H9 (cell line): Measurements from ENCODE around the gene COX10. TPM values are rescaled to one million over a fixed set of nuclear protein-coding genes. Genes with fewer than 3 reads are reported as not detected.

Experiments
- DNase-seq: peaks from one replicate; pipeline ENCODE4 v3.0.0-alpha.2; 2017
- H2AFZ ChIP-seq: one replicate; pipeline ENCODE4 v1.6.1; 2013; ENCODE audit warnings: mild to moderate bottlenecking, low read length, control low read depth, moderate library complexity
- H2AK5ac ChIP-seq: 2 replicates; pipeline ENCODE4 v1.6.1; 2013; ENCODE audit warnings: low read length, control low read depth, mixed read lengths; ENCODE audit not compliant: insufficient read length
- H2BK120ac ChIP-seq: one replicate; pipeline ENCODE4 v1.6.1; 2013; ENCODE audit warnings: low read depth, mild to moderate bottlenecking, low read length, control low read depth, inconsistent platforms; ENCODE audit not compliant: poor library complexity, severe bottlenecking
- H2BK12ac ChIP-seq: 2 replicates; pipeline ENCODE4 v1.6.1; 2013; ENCODE audit warnings: low read length, control low read depth, mixed read lengths, low read depth; ENCODE audit not compliant: insufficient read length
- H2BK15ac ChIP-seq: 2 replicates; pipeline ENCODE4 v1.6.1; 2013; ENCODE audit warnings: low read depth, low read length, control low read depth
- H2BK20ac ChIP-seq: one replicate; pipeline ENCODE4 v1.6.1; 2013; ENCODE audit warnings: low read depth, mild to moderate bottlenecking, low read length, control low read depth, inconsistent platforms; ENCODE audit not compliant: poor library complexity, severe bottlenecking
- H2BK5ac ChIP-seq: 2 replicates; pipeline ENCODE4 v1.6.1; 2013; ENCODE audit warnings: low read length, control low read depth, mixed read lengths; ENCODE audit not compliant: insufficient read length
- H3K14ac ChIP-seq: 2 replicates; pipeline ENCODE4 v1.6.1; 2013; ENCODE audit warnings: low read length, control low read depth; ENCODE audit not compliant: insufficient read depth
- H3K18ac ChIP-seq: 2 replicates; pipeline ENCODE4 v1.6.1; 2013; ENCODE audit warnings: low read depth, mild to moderate bottlenecking, mixed read lengths, low read length, control low read depth; ENCODE audit not compliant: insufficient read length
- H3K23ac ChIP-seq: 2 replicates; pipeline ENCODE4 v1.6.1; 2013; ENCODE audit warnings: low read length, control low read depth, mixed read lengths, low read depth; ENCODE audit not compliant: insufficient read length
- H3K23me2 ChIP-seq: 2 replicates; pipeline ENCODE4 v1.6.1; 2013; ENCODE audit warnings: low read depth, mild to moderate bottlenecking, mixed read lengths, low read length, control low read depth; ENCODE audit not compliant: insufficient read length, poor library complexity, severe bottlenecking
- H3K27ac ChIP-seq: 2 replicates; pipeline ENCODE4 v1.5.1; 2013; ENCODE audit warnings: low read length, control low read depth, mixed read lengths, low read depth; ENCODE audit not compliant: insufficient read length
- H3K27me3 ChIP-seq: 2 replicates; pipeline ENCODE4 v1.6.1; 2013; ENCODE audit warnings: low read length, control low read depth, inconsistent platforms; ENCODE audit not compliant: insufficient read depth
- H3K4ac ChIP-seq: 2 replicates; pipeline ENCODE4 v1.6.1; 2013; ENCODE audit warnings: low read depth, mild to moderate bottlenecking, control low read depth, inconsistent platforms, low read length, moderate library complexity
- H3K4me1 ChIP-seq: 2 replicates; pipeline ENCODE4 v1.6.1; 2013; ENCODE audit warnings: low read length, control low read depth, inconsistent platforms; ENCODE audit not compliant: insufficient read depth
- H3K4me2 ChIP-seq: 2 replicates; pipeline ENCODE4 v1.6.1; 2013; ENCODE audit warnings: low read length, control low read depth, mixed read lengths; ENCODE audit not compliant: insufficient read length, insufficient read depth
- H3K56ac ChIP-seq: 2 replicates; pipeline ENCODE4 v1.6.1; 2013; ENCODE audit warnings: low read depth, mild to moderate bottlenecking, mixed read lengths, low read length, control low read depth; ENCODE audit not compliant: insufficient read length
- H3K79me1 ChIP-seq: 2 replicates; pipeline ENCODE4 v1.6.1; 2013; ENCODE audit warnings: low read depth, mild to moderate bottlenecking, moderate library complexity, low read length, control low read depth, inconsistent platforms; ENCODE audit not compliant: insufficient read depth, poor library complexity, severe bottlenecking
- H3K79me2 ChIP-seq: 2 replicates; pipeline ENCODE4 v1.6.1; 2013; ENCODE audit warnings: low read length, control low read depth, inconsistent platforms; ENCODE audit not compliant: insufficient read depth
- H3K9ac ChIP-seq: 2 replicates; pipeline ENCODE4 v1.6.1; 2013; ENCODE audit warnings: low read length, control low read depth, mixed read lengths; ENCODE audit not compliant: insufficient read length; ENCODE audit errors: extremely low read depth
- H3K9me3 ChIP-seq: one replicate; pipeline ENCODE4 v1.6.1; 2013; ENCODE audit warnings: low read depth, low read length, inconsistent platforms; ENCODE audit not compliant: control insufficient read depth
- H3T11ph ChIP-seq: one replicate; pipeline ENCODE4 v1.6.1; 2013; ENCODE audit warnings: mild to moderate bottlenecking, low read length, control low read depth, inconsistent platforms
- H4K20me1 ChIP-seq: one replicate; pipeline ENCODE4 v1.6.1; 2013; ENCODE audit not compliant: control insufficient read depth, insufficient read length, insufficient read depth
- H4K5ac ChIP-seq: 2 replicates; pipeline ENCODE4 v1.6.1; 2013; ENCODE audit warnings: low read depth, mild to moderate bottlenecking, mixed read lengths, low read length, control low read depth; ENCODE audit not compliant: insufficient read length
- H4K8ac ChIP-seq: replicated peaks from 2 replicates; pipeline ENCODE4 v1.6.1; 2013; ENCODE audit warnings: low read length, control low read depth, mixed read lengths, low read depth; ENCODE audit not compliant: insufficient read length
- H4K91ac ChIP-seq: 2 replicates; pipeline ENCODE4 v1.6.1; 2013; ENCODE audit warnings: low read depth, mild to moderate bottlenecking, moderate library complexity, mixed read lengths, low read length, control low read depth; ENCODE audit not compliant: insufficient read length
- H3K27ac Mint-ChIP-seq, 3 experiments: 2 replicates in 2 of 3; 3 replicates in 1 of 3; pipeline ENCODE4 v1.8.0; 2020 to 2021; ENCODE audit warnings: mixed read lengths in 3 of 3, mild to moderate bottlenecking in 1 of 3, moderate library complexity in 1 of 3
- H3K27me3 Mint-ChIP-seq: 2 replicates; pipeline ENCODE4 v1.8.0; 2021; ENCODE audit warnings: low read depth, mild to moderate bottlenecking, moderate library complexity, mixed read lengths
- H3K36me3 Mint-ChIP-seq, 3 experiments: 2 replicates in 2 of 3; 3 replicates in 1 of 3; pipeline ENCODE4 v1.8.0; 2020 to 2021; ENCODE audit warnings: low read depth in 3 of 3, mixed read lengths in 3 of 3; ENCODE audit not compliant: insufficient read depth in 1 of 3
- H3K4me1 Mint-ChIP-seq, 2 experiments: 2 replicates each; pipeline ENCODE4 v1.8.0; 2020; ENCODE audit warnings: mixed read lengths in 2 of 2
- H3K4me3 Mint-ChIP-seq, 2 experiments: 2 replicates in 1 of 2; 3 replicates in 1 of 2; pipeline ENCODE4 v1.8.0; 2020 to 2021; ENCODE audit warnings: mild to moderate bottlenecking in 2 of 2, mixed read lengths in 2 of 2, moderate library complexity in 1 of 2
- H3K9me3 Mint-ChIP-seq, 2 experiments: 2 replicates in 1 of 2; 3 replicates in 1 of 2; pipeline ENCODE4 v1.8.0; 2020; ENCODE audit warnings: mild to moderate bottlenecking in 2 of 2, mixed read lengths in 2 of 2, moderate library complexity in 1 of 2
- WGBS: extraction: QIAGEN DNeasy Blood & Tissue Kit; methylation state at CpG from one replicate; pipeline ENCODE4 v1.1.7; 2013; ENCODE audit warnings: missing lambda C conversion rate, low lambda C conversion rate, mixed read lengths; ENCODE audit not compliant: insufficient read length; ENCODE audit errors: extremely low coverage; 5-methylcytosine and 5-hydroxymethylcytosine counted together
- total RNA-seq: library from RNA; stranded (reverse); gene quantifications from 2 replicates; pipeline ENCODE4 v1.2.1, GENCODE V29; 2021
- TF ChIP-seq, protein P1 (sequence below): fragments of 200-600 bp; sonication (generic); conservative IDR thresholded peaks from 3 replicates; pipeline ENCODE4 v1.8.0; 2021; ENCODE audit warnings: antibody characterized with exemption, mild to moderate bottlenecking

COX10 gene
- total RNA-seq, 1 experiment from 2014 or later = 20.6 TPM

DNA sequence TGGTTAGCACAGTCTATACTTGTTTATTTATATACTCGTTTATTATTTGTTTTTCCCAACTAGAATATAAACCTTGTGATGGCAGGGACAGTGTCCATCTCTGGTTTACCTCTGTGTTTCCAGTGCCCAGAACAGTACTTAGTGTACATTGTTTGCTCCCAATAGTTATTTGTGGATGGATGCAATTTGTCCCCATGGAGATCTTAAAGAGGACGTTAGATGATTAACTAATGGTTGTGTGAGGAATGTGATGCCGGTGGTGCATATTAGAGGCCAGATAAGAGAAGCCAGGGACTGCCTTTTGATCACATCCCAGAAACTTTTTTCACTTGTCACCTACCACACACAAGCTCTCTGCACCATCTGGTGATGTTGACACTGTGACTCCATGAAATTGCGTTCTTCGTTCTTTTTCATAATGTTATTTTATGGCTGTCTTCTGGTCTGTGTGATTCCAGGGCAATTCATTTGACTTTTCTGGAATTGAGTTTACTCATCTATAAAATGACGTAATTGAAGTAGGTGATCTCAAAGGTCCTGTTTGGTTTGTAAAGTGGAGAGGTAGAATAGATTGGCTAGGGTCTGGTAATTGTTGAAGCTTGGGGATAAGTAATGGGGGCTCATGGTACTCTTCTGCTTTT lies 1.2 kb downstream of the COX10 start:
- no peak overlapping the region for H2AFZ ChIP-seq
- H3K14ac ChIP-seq = no peak overlapping the region
- no peak overlapping the region for H2AK5ac ChIP-seq
- no peak overlapping the region for H3K27ac ChIP-seq
- Mint-ChIP-seq H3K27ac (peak overlapping the region in 1 of 3 experiments; percentile 100; a peak in 2 of 7 replicates), H3K9me3 (peaks cover 6 to 10% of the 10 kb centered on the region in 2 experiments; a peak in 4 of 5 replicates), H3K4me1 (peaks cover 14% of the 10 kb centered on the region in 2 experiments), H3K4me3 (peak overlapping the region; percentile 98 to 99), H3K36me3 (peaks cover 16 to 23% (median 22%) of the 10 kb centered on the region in 3 experiments), H3K27me3 (no peaks in the 10 kb centered on the region)
- no peaks in the 10 kb centered on the region for H3K27me3 ChIP-seq
- no peak overlapping the region for H3K18ac ChIP-seq
- no peak overlapping the region for H3K23ac ChIP-seq
- peaks cover 16% of the 10 kb centered on the region; the same call in 1 of the 2 replicates for H3K79me2 ChIP-seq
- H2BK12ac ChIP-seq = no peak overlapping the region
- H3K9ac ChIP-seq = no peak overlapping the region
- H4K20me1 ChIP-seq = no peaks in the 10 kb centered on the region
- H4K8ac ChIP-seq = no peak overlapping the region
- H3K4ac ChIP-seq = no peak overlapping the region
- no peak overlapping the region for H3T11ph ChIP-seq
- H3K79me1 ChIP-seq = peaks cover 10% of the 10 kb centered on the region
- WGBS = no CpG with 5 or more reads among the region's 6 CpGs
- no peak overlapping the region for H4K91ac ChIP-seq
- H2BK5ac ChIP-seq = no peak overlapping the region
- no peaks in the 10 kb centered on the region for H3K9me3 ChIP-seq
- DNase-seq = no peak
- H3K4me1 ChIP-seq = no peaks in the 10 kb centered on the region
- no peak overlapping the region for H4K5ac ChIP-seq
- H2BK20ac ChIP-seq = no peak overlapping the region
- TF ChIP-seq, protein P1, sequence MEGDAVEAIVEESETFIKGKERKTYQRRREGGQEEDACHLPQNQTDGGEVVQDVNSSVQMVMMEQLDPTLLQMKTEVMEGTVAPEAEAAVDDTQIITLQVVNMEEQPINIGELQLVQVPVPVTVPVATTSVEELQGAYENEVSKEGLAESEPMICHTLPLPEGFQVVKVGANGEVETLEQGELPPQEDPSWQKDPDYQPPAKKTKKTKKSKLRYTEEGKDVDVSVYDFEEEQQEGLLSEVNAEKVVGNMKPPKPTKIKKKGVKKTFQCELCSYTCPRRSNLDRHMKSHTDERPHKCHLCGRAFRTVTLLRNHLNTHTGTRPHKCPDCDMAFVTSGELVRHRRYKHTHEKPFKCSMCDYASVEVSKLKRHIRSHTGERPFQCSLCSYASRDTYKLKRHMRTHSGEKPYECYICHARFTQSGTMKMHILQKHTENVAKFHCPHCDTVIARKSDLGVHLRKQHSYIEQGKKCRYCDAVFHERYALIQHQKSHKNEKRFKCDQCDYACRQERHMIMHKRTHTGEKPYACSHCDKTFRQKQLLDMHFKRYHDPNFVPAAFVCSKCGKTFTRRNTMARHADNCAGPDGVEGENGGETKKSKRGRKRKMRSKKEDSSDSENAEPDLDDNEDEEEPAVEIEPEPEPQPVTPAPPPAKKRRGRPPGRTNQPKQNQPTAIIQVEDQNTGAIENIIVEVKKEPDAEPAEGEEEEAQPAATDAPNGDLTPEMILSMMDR = no peak
- no peak overlapping the region for H2BK15ac ChIP-seq
- no peak overlapping the region for H2BK120ac ChIP-seq
- no peak overlapping the region for H3K56ac ChIP-seq
- no peaks in the 10 kb centered on the region for H3K23me2 ChIP-seq
- peak overlapping the region; percentile 80 for H3K4me2 ChIP-seq
